ENCODE results near the gene SNAP47.

- TF ChIP-seq GATA2 (IDR thresholded peaks at IDR 0.05; ENCODE audit: low read depth, low read length) (no peak), GATA3 (IDR thresholded peaks at IDR 0.05; ENCODE audit: low read depth, low read length) (no peak)
Observed at GRCh38 chr1:227795732-227796131, 60.5 kb downstream of the SNAP47 start.

All from SH-SY5Y (cell line).